WERI-Rb-1 (cell line): Measurements from ENCODE around the gene EYS.

ENCODE experiments used
- DNase-seq: peaks from one replicate; pipeline ENCODE4 v3.0.0-alpha.2; 2020
- H3K27ac ChIP-seq: fragments of 250-450 bp; sonication (Bioruptor Pico); 2 replicates; pipeline ENCODE4 v1.5.1; 2020; ENCODE audit warnings: mild to moderate bottlenecking, moderate library complexity
- H3K27me3 ChIP-seq: fragments of 250-450 bp; sonication (Bioruptor Pico); 2 replicates; pipeline ENCODE4 v1.5.1; 2021; ENCODE audit warnings: mild to moderate bottlenecking, low read depth, moderate library complexity; ENCODE audit not compliant: insufficient read depth, severe bottlenecking
- H3K36me3 ChIP-seq: fragments of 250-450 bp; sonication (Bioruptor Pico); 2 replicates; pipeline ENCODE4 v1.5.1; 2020; ENCODE audit warnings: mild to moderate bottlenecking, moderate library complexity
- H3K4me3 ChIP-seq: 2 replicates; pipeline ENCODE4 v1.5.1; 2011; ENCODE audit warnings: low read depth, mild to moderate bottlenecking, control low read depth, low read length
- H3K9me3 ChIP-seq: fragments of 250-450 bp; sonication (Bioruptor Pico); 2 replicates; pipeline ENCODE4 v1.5.1; 2021; ENCODE audit warnings: mild to moderate bottlenecking, moderate library complexity; ENCODE audit not compliant: severe bottlenecking
- TF ChIP-seq, protein P1 (sequence below): IDR thresholded peaks from 2 replicates; pipeline ENCODE4 v1.5.1; 2011; ENCODE audit warnings: low read depth, mild to moderate bottlenecking, control low read depth, inconsistent platforms, low read length

EYS gene

GRCh38 chr6:65299236-65299635 is 407.8 kb downstream of the EYS start:
- no peak for DNase-seq
- Histone ChIP-seq H3K27me3 (no peaks in the 10 kb centered on the region), H3K27ac (no peak overlapping the region), H3K4me3 (no peak overlapping the region), H3K36me3 (no peaks in the 10 kb centered on the region), H3K9me3 (no peaks in the 10 kb centered on the region)
- TF ChIP-seq, protein P1, sequence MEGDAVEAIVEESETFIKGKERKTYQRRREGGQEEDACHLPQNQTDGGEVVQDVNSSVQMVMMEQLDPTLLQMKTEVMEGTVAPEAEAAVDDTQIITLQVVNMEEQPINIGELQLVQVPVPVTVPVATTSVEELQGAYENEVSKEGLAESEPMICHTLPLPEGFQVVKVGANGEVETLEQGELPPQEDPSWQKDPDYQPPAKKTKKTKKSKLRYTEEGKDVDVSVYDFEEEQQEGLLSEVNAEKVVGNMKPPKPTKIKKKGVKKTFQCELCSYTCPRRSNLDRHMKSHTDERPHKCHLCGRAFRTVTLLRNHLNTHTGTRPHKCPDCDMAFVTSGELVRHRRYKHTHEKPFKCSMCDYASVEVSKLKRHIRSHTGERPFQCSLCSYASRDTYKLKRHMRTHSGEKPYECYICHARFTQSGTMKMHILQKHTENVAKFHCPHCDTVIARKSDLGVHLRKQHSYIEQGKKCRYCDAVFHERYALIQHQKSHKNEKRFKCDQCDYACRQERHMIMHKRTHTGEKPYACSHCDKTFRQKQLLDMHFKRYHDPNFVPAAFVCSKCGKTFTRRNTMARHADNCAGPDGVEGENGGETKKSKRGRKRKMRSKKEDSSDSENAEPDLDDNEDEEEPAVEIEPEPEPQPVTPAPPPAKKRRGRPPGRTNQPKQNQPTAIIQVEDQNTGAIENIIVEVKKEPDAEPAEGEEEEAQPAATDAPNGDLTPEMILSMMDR: no peak

DNA sequence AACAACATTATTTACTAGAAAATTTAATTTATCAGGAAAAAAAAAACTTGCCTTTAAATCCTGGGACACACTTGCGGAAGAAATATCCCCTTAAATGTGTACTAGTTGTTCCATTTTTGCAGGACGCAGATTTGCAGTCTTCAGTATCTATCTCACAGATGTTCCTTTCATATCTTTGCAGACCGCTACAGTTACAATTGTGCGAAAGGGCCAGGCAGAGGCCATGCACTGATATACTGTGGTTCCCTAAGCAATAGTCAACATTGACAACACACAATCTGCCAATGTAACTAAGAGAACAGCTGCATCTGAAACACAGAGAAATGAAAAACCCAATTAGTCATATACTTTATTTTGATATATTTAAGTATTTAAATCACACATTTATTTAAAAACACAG is 411.2 kb downstream of the EYS start:
- 0 out of 2 replicates have a peak, but pooled peaks cover 2% of the 10 kb centered on the region for H3K36me3 ChIP-seq
- H3K27ac ChIP-seq: no peak overlapping the region
- TF ChIP-seq, protein P1: no peak

DNA sequence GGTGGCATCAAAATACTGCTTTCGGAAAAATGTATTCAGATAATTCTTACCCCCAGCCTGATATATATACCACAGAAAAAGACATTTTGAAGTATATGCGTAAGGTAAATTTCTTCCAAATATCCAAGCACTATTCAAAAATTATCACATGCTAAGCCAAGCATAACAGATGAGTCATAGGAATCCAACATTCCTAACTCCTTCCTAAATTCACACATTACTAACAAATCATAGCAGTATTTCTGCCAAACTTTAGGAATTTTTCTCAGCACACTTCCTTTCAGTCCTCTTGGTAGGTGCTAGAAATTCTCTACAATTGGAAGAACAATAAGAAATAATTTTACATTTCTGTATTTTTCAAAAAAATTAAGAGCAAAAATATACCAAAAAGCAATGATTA is 417.5 kb downstream of the EYS start:
- no peaks in the 10 kb centered on the region for H3K9me3 ChIP-seq

More for the DNA sequence above, 411.2 kb downstream of the EYS start:
- no peak for DNase-seq
- Histone ChIP-seq H3K4me3 (no peak overlapping the region), H3K9me3 (no peaks in the 10 kb centered on the region), H3K27me3 (no peaks in the 10 kb centered on the region)

GRCh38 chr6:65285275-65285674 is 421.8 kb downstream of the EYS start:
- no peaks in the 10 kb centered on the region for H3K36me3 ChIP-seq
- TF ChIP-seq, protein P1: no peak
- H3K27ac ChIP-seq: no peak overlapping the region
- H3K4me3 ChIP-seq: no peak overlapping the region
- no peak for DNase-seq
- H3K9me3 ChIP-seq: no peaks in the 10 kb centered on the region
- no peaks in the 10 kb centered on the region for H3K27me3 ChIP-seq

More for the DNA sequence above, 417.5 kb downstream of the EYS start:
- Histone ChIP-seq H3K36me3 (0 out of 2 replicates have a peak, but pooled peaks cover 2% of the 10 kb centered on the region), H3K27me3 (no peaks in the 10 kb centered on the region), H3K27ac (no peak overlapping the region), H3K4me3 (no peak overlapping the region)
- TF ChIP-seq, protein P1: no peak
- no peak for DNase-seq

DNA sequence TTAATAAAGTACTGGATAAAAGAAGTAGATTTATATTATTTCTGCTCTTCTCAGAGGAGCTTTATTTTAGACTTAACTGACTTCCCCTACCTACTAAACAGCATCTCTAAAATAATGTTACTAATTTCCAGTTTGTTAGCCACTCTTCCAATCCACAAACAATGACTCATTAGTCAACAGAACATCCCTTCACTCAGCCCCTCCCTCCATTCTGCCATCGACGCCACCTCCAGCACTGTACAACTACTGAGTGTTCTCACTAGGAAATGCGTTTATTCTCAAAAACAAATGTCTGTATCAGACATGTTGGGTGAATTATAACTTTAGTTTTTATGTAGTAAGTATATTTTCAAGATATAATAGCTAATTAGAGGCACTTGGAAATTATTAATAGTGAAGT is 427.0 kb downstream of the EYS start:
- TF ChIP-seq, protein P1: no peak
- Histone ChIP-seq H3K36me3 (no peaks in the 10 kb centered on the region), H3K27me3 (no peaks in the 10 kb centered on the region), H3K27ac (no peak overlapping the region), H3K4me3 (no peak overlapping the region), H3K9me3 (no peaks in the 10 kb centered on the region)
- DNase-seq: no peak

GRCh38 chr6:65262241-65262640 is 444.8 kb downstream of the EYS start:
- H3K4me3 ChIP-seq: no peak overlapping the region
- TF ChIP-seq, protein P1: no peak
- no peaks in the 10 kb centered on the region for H3K36me3 ChIP-seq
- no peaks in the 10 kb centered on the region for H3K9me3 ChIP-seq
- H3K27me3 ChIP-seq: no peaks in the 10 kb centered on the region
- no peak for DNase-seq
- H3K27ac ChIP-seq: no peak overlapping the region
